ENCODE results near the gene CYP1A2.

The CYP1A2 gene

GRCh38 chr15:74767167-74768098 lies 18.8 kb downstream of the CYP1A2 start:
- TF ChIP-seq POLR2AphosphoS5 (IDR thresholded peaks at IDR 0.05; ENCODE audit: low read depth, low read length) = no peak
- no peak for TF ChIP-seq TAF1 (IDR thresholded peaks at IDR 0.05; ENCODE audit: borderline replicate concordance, insufficient read depth, low read length)
- no peak for TF ChIP-seq REST (IDR thresholded peaks at IDR 0.05; ENCODE audit: insufficient read depth in 1 of 2, low read depth in 2 of 2, low read length in 2 of 2)
- TF ChIP-seq SIN3A (IDR thresholded peaks at IDR 0.05; ENCODE audit: borderline replicate concordance, insufficient read depth, low read length) = no peak
- no peak for TF ChIP-seq FOXP2 (optimal IDR thresholded peaks at IDR 0.05; ENCODE audit: borderline replicate concordance, extremely low read depth, extremely low read length, insufficient read depth)

GRCh38 chr15:74768099-74768770 lies 19.6 kb downstream of the CYP1A2 start:
- TF ChIP-seq SIN3A (IDR thresholded peaks at IDR 0.05; ENCODE audit: borderline replicate concordance, insufficient read depth, low read length) (no peak), TAF1 (IDR thresholded peaks at IDR 0.05; ENCODE audit: borderline replicate concordance, insufficient read depth, low read length) (no peak), REST (IDR thresholded peaks at IDR 0.05; ENCODE audit: insufficient read depth in 1 of 2, low read depth in 2 of 2, low read length in 2 of 2) (no peak), POLR2AphosphoS5 (IDR thresholded peaks at IDR 0.05; ENCODE audit: low read depth, low read length) (no peak), FOXP2 (optimal IDR thresholded peaks at IDR 0.05; ENCODE audit: borderline replicate concordance, extremely low read depth, extremely low read length, insufficient read depth) (no peak)

GRCh38 chr15:74768771-74769342 lies 20.2 kb downstream of the CYP1A2 start:
- TF ChIP-seq FOXP2 (optimal IDR thresholded peaks at IDR 0.05; ENCODE audit: borderline replicate concordance, extremely low read depth, extremely low read length, insufficient read depth) (no peak), POLR2AphosphoS5 (IDR thresholded peaks at IDR 0.05; ENCODE audit: low read depth, low read length) (no peak), REST (IDR thresholded peaks at IDR 0.05; ENCODE audit: insufficient read depth in 1 of 2, low read depth in 2 of 2, low read length in 2 of 2) (no peak), SIN3A (IDR thresholded peaks at IDR 0.05; ENCODE audit: borderline replicate concordance, insufficient read depth, low read length) (no peak), TAF1 (IDR thresholded peaks at IDR 0.05; ENCODE audit: borderline replicate concordance, insufficient read depth, low read length) (no peak)

- TF ChIP-seq SIN3A (IDR thresholded peaks at IDR 0.05; ENCODE audit: borderline replicate concordance, insufficient read depth, low read length) (no peak), REST (IDR thresholded peaks at IDR 0.05; ENCODE audit: insufficient read depth in 1 of 2, low read depth in 2 of 2, low read length in 2 of 2) (no peak), POLR2AphosphoS5 (IDR thresholded peaks at IDR 0.05; ENCODE audit: low read depth, low read length) (no peak)
These were observed 20.9 kb downstream of the CYP1A2 start for GRCh38 chr15:74769463-74770025.

Data from PFSK-1 (cell line).